HEK293 (cell line): ENCODE results near the gene RPS6KA5.

ENCODE experiments used
- GLI2 ChIP-seq: fragments of 450-650 bp; formaldehyde crosslinking; IDR thresholded peaks from 2 replicates; pipeline ENCODE4; 2017; ENCODE audit warnings: missing biosample characterization, missing genetic modification characterization, low read depth, borderline replicate concordance
- OSR2 ChIP-seq: fragments of 450-650 bp; formaldehyde crosslinking; IDR thresholded peaks from 2 replicates; pipeline ENCODE4 v1.5.1; 2016; ENCODE audit warnings: missing biosample characterization, missing genetic modification characterization
- YY1 ChIP-seq: fragments of 450-650 bp; formaldehyde crosslinking; IDR thresholded peaks from 2 replicates; pipeline ENCODE4 v1.5.1; 2018; ENCODE audit warnings: missing biosample characterization, missing genetic modification characterization

DNA sequence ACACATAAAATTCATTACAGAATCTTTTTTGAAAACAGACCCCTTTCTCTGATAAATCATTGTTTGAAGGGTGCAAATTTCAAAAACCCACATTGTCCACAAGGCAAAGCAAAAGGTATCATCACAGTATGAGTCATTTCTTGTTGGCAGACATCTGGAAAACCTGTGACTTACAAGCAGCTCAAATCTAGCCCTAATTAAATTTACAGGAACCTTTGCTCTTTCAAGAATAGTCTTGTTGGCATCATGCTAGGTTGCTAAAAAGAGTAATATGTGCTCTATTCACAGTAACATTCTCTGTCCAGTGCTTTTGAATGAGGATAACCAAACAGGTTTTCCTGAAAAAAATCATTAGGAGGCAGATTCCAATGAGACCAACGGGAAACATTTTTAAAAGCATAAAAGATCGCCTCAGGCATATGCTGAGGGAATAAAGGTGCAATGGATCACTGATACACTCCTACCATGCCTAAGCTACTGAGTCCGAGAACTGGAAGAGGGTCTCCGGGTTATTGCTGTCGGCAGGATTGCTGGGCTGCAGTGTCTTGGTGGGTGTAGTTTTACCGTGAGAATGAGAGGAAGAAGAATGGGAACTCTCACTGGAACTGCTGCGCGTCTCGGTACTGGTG lies 188.7 kb downstream of the RPS6KA5 start:
- TF ChIP-seq YY1 (tag by site-specific recombination) = no peak
- no peak for TF ChIP-seq GLI2 (tag by site-specific recombination)
- TF ChIP-seq OSR2 (tag by site-specific recombination) = no peak
